HepG2 (cell line): ENCODE data around the gene PSMB8. TPM values are rescaled to one million over a fixed set of nuclear protein-coding genes. Genes with fewer than 3 reads are reported as not detected.
A peak's percentile ranks its signal among the peaks of the same experiment; 100 is the strongest.

Experiments used
- CBX2 ChIP-seq, 2 experiments: fragments of 200-600 bp in 1 of 2; sonication (generic); formaldehyde crosslinking in 1 of 2; IDR thresholded peaks; 2 replicates each; pipeline versions ENCODE4 v1.7.0 to v1.8.1; 2018 to 2022; ENCODE audit warnings: low read depth in 2 of 2, low read length in 1 of 2, mild to moderate bottlenecking in 1 of 2, missing genetic modification reagents in 1 of 2
- CREB1 ChIP-seq, 2 experiments: fragments of 450-650 bp in 1 of 2; IDR thresholded peaks; 2 replicates each; pipeline ENCODE4 v1.6.1; 2016 to 2017; ENCODE audit warnings: control low read depth in 1 of 2, mild to moderate bottlenecking in 1 of 2, missing compliant biosample characterization in 1 of 2, missing genetic modification characterization in 1 of 2
- KDM1A ChIP-seq: IDR thresholded peaks from 2 replicates; pipeline ENCODE4 v1.6.1; 2016; ENCODE audit warnings: missing compliant biosample characterization
- MIER2 ChIP-seq: IDR thresholded peaks from 2 replicates; pipeline ENCODE4 v1.6.1; 2016; ENCODE audit warnings: missing biosample characterization, missing genetic modification reagents
- MIXL1 ChIP-seq: IDR thresholded peaks from 2 replicates; pipeline ENCODE4 v1.6.1; 2016
- MLLT10 ChIP-seq: sonication (generic); formaldehyde crosslinking; IDR thresholded peaks from 2 replicates; pipeline ENCODE4 v1.4.0; 2020; ENCODE audit warnings: missing genetic modification reagents
- MTF1 ChIP-seq: sonication (generic); formaldehyde crosslinking; IDR thresholded peaks from 2 replicates; pipeline ENCODE4 v1.5.0; 2020; ENCODE audit warnings: missing genetic modification reagents
- SALL2 ChIP-seq: sonication (generic); formaldehyde crosslinking; IDR thresholded peaks from 2 replicates; pipeline ENCODE4 v1.8.1; 2023; ENCODE audit warnings: mild to moderate bottlenecking, missing genetic modification reagents, inconsistent platforms
- SMYD3 ChIP-seq: sonication (generic); formaldehyde crosslinking; IDR thresholded peaks from 2 replicates; pipeline ENCODE4 v1.8.1; 2023; ENCODE audit warnings: mild to moderate bottlenecking, missing genetic modification reagents
- TOE1 ChIP-seq: sonication (generic); formaldehyde crosslinking; IDR thresholded peaks from 2 replicates; pipeline ENCODE4 v1.4.0; 2020; ENCODE audit warnings: mild to moderate bottlenecking, missing genetic modification reagents
- ZBTB20 ChIP-seq: sonication (generic); formaldehyde crosslinking; IDR thresholded peaks from 2 replicates; pipeline ENCODE4 v1.8.1; 2023; ENCODE audit warnings: missing genetic modification reagents, low read depth, mild to moderate bottlenecking, borderline replicate concordance
- ZBTB38 ChIP-seq: sonication (generic); formaldehyde crosslinking; IDR thresholded peaks from 2 replicates; pipeline ENCODE4 v1.5.1; 2020; ENCODE audit warnings: mild to moderate bottlenecking, missing genetic modification reagents
- ZBTB42 ChIP-seq: sonication (generic); formaldehyde crosslinking; IDR thresholded peaks from 2 replicates; pipeline ENCODE4 v1.5.0; 2020; ENCODE audit warnings: mild to moderate bottlenecking, missing genetic modification reagents
- ZNF264 ChIP-seq: sonication (generic); formaldehyde crosslinking; IDR thresholded peaks from 2 replicates; pipeline ENCODE4 v1.4.0; 2020; ENCODE audit warnings: missing genetic modification reagents
- ZNF547 ChIP-seq: sonication (generic); formaldehyde crosslinking; IDR thresholded peaks from 2 replicates; pipeline ENCODE4 v1.5.1; 2020; ENCODE audit warnings: mild to moderate bottlenecking, missing genetic modification reagents
- ZNF749 ChIP-seq: sonication (generic); formaldehyde crosslinking; IDR thresholded peaks from 2 replicates; pipeline ENCODE4 v1.8.0; 2022; ENCODE audit warnings: mild to moderate bottlenecking, missing genetic modification reagents, moderate library complexity, borderline replicate concordance
- ZNF816 ChIP-seq: sonication (generic); formaldehyde crosslinking; IDR thresholded peaks from 2 replicates; pipeline ENCODE4 v1.8.0; 2022; ENCODE audit warnings: missing genetic modification reagents, mild to moderate bottlenecking, borderline replicate concordance
- polyA plus RNA-seq, 8 experiments: library from polyadenylated mRNA; depleted of rRNA in 3 of 8; stranded (reverse) in 7 of 8; unstranded in 1 of 8; fragments of >200 nt; fragmentation: Illumina TruSeq in 4 of 8; extraction: Trizol in 4 of 8; gene quantifications; 2 replicates each; pipeline versions ENCODE4 v1.2.1 to v1.2.3, GENCODE V29; 2011 to 2016; ENCODE audit warnings: low read depth in 4 of 8, missing spikeins in 1 of 8, mixed read lengths in 1 of 8; ENCODE audit not compliant: insufficient read depth in 1 of 8
- total RNA-seq, 5 experiments: library from RNA; depleted of rRNA; stranded (reverse); fragments of >200 nt; fragmentation: Illumina TruSeq; extraction: Trizol; gene quantifications; 2 replicates each; pipeline ENCODE4 v1.2.3, GENCODE V29; 2016; ENCODE audit warnings: low read depth in 1 of 5
- TF ChIP-seq, protein P1 (sequence below): sonication (generic); formaldehyde crosslinking; IDR thresholded peaks from 2 replicates; pipeline ENCODE4 v1.5.0; 2020; ENCODE audit warnings: mild to moderate bottlenecking, missing genetic modification reagents, borderline replicate concordance
- TF ChIP-seq, protein P2 (sequence below): sonication (generic); formaldehyde crosslinking; IDR thresholded peaks from 2 replicates; pipeline ENCODE4 v1.4.0; 2020; ENCODE audit warnings: mild to moderate bottlenecking, missing genetic modification reagents
- TF ChIP-seq, protein P3 (sequence below): IDR thresholded peaks from 2 replicates; pipeline ENCODE4 v1.6.1; 2012; ENCODE audit warnings: low read depth, low read length, improper control_type of control experiment
- TF ChIP-seq, protein P4 (sequence below): sonication (generic); formaldehyde crosslinking; IDR thresholded peaks from 2 replicates; pipeline ENCODE4 v1.4.0; 2020; ENCODE audit warnings: mild to moderate bottlenecking, low read depth, missing genetic modification reagents
- TF ChIP-seq, protein P5 (sequence below): conservative IDR thresholded peaks from 2 replicates; pipeline ENCODE4 v1.6.1; 2018; ENCODE audit warnings: missing genetic modification reagents

Gene PSMB8
- total and polyA plus RNA-seq, 2 of the 13 experiments (the other 11 are each of a cell fraction or from before 2014, with no cell fraction given), result 30.7 to 64.7 TPM

DNA sequence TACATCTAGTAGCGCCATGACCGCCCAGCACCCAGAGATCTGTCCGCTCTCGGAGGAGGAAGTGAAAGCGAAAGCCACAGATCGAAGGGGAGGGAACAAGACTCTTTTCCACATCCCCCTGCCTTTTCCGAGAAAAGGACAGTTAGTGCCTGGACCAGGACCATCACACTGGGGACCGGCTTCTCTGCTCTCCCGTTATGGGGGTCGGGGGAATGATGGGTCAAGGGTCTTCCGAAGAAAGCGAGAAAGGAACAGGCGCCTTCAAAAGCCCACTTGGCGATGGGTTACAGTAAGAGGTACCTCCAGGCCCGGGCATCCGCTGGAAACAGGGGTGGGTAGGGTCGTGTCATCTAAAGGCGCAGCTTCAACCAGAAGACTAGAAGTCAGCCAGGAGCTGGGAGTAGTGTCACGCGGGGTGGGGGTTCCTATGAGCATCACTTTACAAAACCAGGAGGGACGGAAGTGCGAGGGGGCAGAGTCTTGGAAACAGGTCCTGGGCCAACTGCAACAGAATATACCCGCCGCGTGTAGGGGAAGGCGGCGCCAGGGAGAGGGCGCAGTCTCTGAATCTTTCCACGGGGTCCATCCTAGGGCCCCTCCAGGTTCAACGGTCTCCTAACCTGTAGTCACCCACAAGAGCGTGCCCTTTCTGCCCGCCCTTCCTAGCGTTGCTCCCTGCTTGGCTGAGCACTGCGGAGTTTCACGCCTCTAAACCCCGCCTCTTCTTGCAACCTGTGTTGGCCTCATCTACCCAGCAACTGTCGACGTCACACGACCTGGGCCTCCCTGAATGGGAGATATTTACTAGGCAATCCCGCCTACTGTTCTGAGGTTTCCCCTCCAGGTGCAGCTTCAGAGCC, at the start of gene PSMB8 (continued):
- TF ChIP-seq SALL2 (CRISPR knock-in tag), result no peak
- no peak for TF ChIP-seq MLLT10
- TF ChIP-seq, protein P1, sequence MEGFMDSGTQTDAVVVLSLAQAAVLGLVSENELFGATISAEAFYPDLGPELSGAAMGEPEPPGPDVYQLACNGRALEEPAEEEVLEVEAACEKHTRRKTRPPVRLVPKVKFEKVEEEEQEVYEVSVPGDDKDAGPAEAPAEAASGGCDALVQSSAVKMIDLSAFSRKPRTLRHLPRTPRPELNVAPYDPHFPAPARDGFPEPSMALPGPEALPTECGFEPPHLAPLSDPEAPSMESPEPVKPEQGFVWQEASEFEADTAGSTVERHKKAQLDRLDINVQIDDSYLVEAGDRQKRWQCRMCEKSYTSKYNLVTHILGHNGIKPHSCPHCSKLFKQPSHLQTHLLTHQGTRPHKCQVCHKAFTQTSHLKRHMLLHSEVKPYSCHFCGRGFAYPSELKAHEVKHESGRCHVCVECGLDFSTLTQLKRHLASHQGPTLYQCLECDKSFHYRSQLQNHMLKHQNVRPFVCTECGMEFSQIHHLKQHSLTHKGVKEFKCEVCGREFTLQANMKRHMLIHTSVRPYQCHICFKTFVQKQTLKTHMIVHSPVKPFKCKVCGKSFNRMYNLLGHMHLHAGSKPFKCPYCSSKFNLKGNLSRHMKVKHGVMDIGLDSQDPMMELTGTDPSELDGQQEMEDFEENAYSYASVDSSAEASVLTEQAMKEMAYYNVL (CRISPR knock-in tag), result peak; percentile 49; the same call in 1 of the 2 replicates
- TF ChIP-seq ZNF547 (CRISPR knock-in tag), result no peak
- no peak for TF ChIP-seq MIXL1 (CRISPR knock-in tag)
- no peak for TF ChIP-seq ZNF749 (CRISPR knock-in tag)
- TF ChIP-seq, protein P2, sequence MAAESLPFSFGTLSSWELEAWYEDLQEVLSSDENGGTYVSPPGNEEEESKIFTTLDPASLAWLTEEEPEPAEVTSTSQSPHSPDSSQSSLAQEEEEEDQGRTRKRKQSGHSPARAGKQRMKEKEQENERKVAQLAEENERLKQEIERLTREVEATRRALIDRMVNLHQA, result 0 out of 2 replicates have a peak, but pooled peaks have one; percentile 35
- TF ChIP-seq, protein P3, sequence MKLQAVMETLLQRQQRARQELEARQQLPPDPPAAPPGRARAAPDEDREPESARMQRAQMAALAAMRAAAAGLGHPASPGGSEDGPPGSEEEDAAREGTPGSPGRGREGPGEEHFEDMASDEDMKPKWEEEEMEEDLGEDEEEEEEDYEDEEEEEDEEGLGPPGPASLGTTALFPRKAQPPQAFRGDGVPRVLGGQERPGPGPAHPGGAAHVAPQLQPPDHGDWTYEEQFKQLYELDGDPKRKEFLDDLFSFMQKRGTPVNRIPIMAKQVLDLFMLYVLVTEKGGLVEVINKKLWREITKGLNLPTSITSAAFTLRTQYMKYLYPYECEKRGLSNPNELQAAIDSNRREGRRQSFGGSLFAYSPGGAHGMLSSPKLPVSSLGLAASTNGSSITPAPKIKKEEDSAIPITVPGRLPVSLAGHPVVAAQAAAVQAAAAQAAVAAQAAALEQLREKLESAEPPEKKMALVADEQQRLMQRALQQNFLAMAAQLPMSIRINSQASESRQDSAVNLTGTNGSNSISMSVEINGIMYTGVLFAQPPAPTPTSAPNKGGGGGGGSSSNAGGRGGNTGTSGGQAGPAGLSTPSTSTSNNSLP, result no peak
- no peak for TF ChIP-seq SMYD3 (CRISPR knock-in tag)
- no peak for TF ChIP-seq TOE1 (CRISPR knock-in tag)
- TF ChIP-seq, protein P4, sequence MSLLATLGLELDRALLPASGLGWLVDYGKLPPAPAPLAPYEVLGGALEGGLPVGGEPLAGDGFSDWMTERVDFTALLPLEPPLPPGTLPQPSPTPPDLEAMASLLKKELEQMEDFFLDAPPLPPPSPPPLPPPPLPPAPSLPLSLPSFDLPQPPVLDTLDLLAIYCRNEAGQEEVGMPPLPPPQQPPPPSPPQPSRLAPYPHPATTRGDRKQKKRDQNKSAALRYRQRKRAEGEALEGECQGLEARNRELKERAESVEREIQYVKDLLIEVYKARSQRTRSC, result no peak
- TF ChIP-seq, protein P5, sequence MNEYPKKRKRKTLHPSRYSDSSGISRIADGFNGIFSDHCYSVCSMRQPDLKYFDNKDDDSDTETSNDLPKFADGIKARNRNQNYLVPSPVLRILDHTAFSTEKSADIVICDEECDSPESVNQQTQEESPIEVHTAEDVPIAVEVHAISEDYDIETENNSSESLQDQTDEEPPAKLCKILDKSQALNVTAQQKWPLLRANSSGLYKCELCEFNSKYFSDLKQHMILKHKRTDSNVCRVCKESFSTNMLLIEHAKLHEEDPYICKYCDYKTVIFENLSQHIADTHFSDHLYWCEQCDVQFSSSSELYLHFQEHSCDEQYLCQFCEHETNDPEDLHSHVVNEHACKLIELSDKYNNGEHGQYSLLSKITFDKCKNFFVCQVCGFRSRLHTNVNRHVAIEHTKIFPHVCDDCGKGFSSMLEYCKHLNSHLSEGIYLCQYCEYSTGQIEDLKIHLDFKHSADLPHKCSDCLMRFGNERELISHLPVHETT (CRISPR knock-in tag), result no peak; the same call in 1 of the 2 replicates
- no peak for TF ChIP-seq ZBTB20 (CRISPR knock-in tag)
- peak; percentile 97 for TF ChIP-seq CREB1 (IDR thresholded peaks at IDR 0.05)
- TF ChIP-seq CREB1 (CRISPR knock-in tag; IDR thresholded peaks at IDR 0.05), result peak; percentile 98
- no peak for TF ChIP-seq KDM1A (CRISPR knock-in tag)
- TF ChIP-seq ZBTB42 (CRISPR knock-in tag), result no peak; the same call in 1 of the 2 replicates
- TF ChIP-seq ZNF264 (CRISPR knock-in tag), result 0 out of 2 replicates have a peak, but pooled peaks have one; percentile 27
- TF ChIP-seq CBX2 (IDR thresholded peaks at IDR 0.05; ENCODE audit: low read depth, low read length), result no peak
- no peak for TF ChIP-seq CBX2 (CRISPR knock-in tag; IDR thresholded peaks at IDR 0.05; ENCODE audit: low read depth)
- no peak for TF ChIP-seq ZNF816 (CRISPR knock-in tag)
- no peak for TF ChIP-seq MTF1 (CRISPR knock-in tag)
- TF ChIP-seq MIER2 (CRISPR knock-in tag), result no peak
- no peak; the same call in 1 of the 2 replicates for TF ChIP-seq ZBTB38 (CRISPR knock-in tag)
